HG03565 (cell line): Measurements from ENCODE around the gene PPDPF.
"Not testable (repeated sequence)": the region's sequence is repeated elsewhere in the genome, so short reads cannot be mapped to it uniquely, and the experiment has no call there.

Experiments
- ATAC-seq: cut with Tn5 transposase; IDR thresholded peaks from one replicate; pipeline ENCODE4 v1.9.1; 2021; ENCODE audit warnings: mild to moderate bottlenecking, moderate library complexity; ENCODE audit not compliant: unreplicated experiment

The PPDPF gene

GRCh38 chr20:63547725-63548480 lies 27.3 kb downstream of the PPDPF start, which contains the start of gene SRMS:
Gene SRMS (minus strand): TSS chr20:63547749. CDS start chr20:63547463, 286 bp downstream.
- no peak for ATAC-seq

- ATAC-seq = no peak
Observed at GRCh38 chr20:63548542-63548941, 28.0 kb downstream of the PPDPF start.

- ATAC-seq = no peak
Observed at GRCh38 chr20:63549019-63549418, 28.5 kb downstream of the PPDPF start.

- no peak for ATAC-seq
Observed at GRCh38 chr20:63549679-63550282, 29.2 kb downstream of the PPDPF start.

- ATAC-seq = no peak
Observed at GRCh38 chr20:63551068-63551467, 30.5 kb downstream of the PPDPF start.

- no peak for ATAC-seq
Observed at GRCh38 chr20:63552481-63553249, 32.1 kb downstream of the PPDPF start.

GRCh38 chr20:63553251-63553932 lies 32.8 kb downstream of the PPDPF start:
- no peak for ATAC-seq

GRCh38 chr20:63553933-63554290 lies 33.3 kb downstream of the PPDPF start, which contains the start of gene FNDC11:
Gene FNDC11 (plus strand): TSS chr20:63554159. CDS start chr20:63555664, 1,505 bp downstream.
- no peak for ATAC-seq

- ATAC-seq = no peak
Observed at GRCh38 chr20:63554361-63555278, 34.1 kb downstream of the PPDPF start.

GRCh38 chr20:63555661-63556381 lies 35.3 kb downstream of the PPDPF start:
- ATAC-seq = no peak

- no peak for ATAC-seq
Observed at GRCh38 chr20:63556873-63557478, 36.4 kb downstream of the PPDPF start.

GRCh38 chr20:63557481-63557891 lies 36.9 kb downstream of the PPDPF start:
- no peak for ATAC-seq

GRCh38 chr20:63558804-63559484 lies 38.4 kb downstream of the PPDPF start:
- ATAC-seq = no peak

GRCh38 chr20:63559485-63560332 lies 39.1 kb downstream of the PPDPF start:
- not testable (repeated sequence) for ATAC-seq

- ATAC-seq = no peak
Observed at GRCh38 chr20:63560333-63560805, 39.8 kb downstream of the PPDPF start.

- ATAC-seq = no peak
Observed at GRCh38 chr20:63560856-63561609, 40.5 kb downstream of the PPDPF start.
